Skin of body (tissue), 2 donors: Measurements from ENCODE around the gene ANKAR. TPM values are rescaled to one million over a fixed set of nuclear protein-coding genes. Genes with fewer than 3 reads are reported as not detected.
"Not testable (repeated sequence)": the region's sequence is repeated elsewhere in the genome, so short reads cannot be mapped to it uniquely, and the experiment has no call there.

Source experiments
- DNase-seq: peaks from one replicate; lab custom pipeline; 2025; lab: John Stamatoyannopoulos, UW
- total RNA-seq: library from RNA; depleted of rRNA; stranded (reverse); fragments of >200 nt; gene quantifications from one replicate; pipeline ENCODE4 v1.2.3, GENCODE V29; 2014

The ANKAR gene
- total RNA-seq, 1 donor from 2014 or later, result 15.9 TPM

DNA sequence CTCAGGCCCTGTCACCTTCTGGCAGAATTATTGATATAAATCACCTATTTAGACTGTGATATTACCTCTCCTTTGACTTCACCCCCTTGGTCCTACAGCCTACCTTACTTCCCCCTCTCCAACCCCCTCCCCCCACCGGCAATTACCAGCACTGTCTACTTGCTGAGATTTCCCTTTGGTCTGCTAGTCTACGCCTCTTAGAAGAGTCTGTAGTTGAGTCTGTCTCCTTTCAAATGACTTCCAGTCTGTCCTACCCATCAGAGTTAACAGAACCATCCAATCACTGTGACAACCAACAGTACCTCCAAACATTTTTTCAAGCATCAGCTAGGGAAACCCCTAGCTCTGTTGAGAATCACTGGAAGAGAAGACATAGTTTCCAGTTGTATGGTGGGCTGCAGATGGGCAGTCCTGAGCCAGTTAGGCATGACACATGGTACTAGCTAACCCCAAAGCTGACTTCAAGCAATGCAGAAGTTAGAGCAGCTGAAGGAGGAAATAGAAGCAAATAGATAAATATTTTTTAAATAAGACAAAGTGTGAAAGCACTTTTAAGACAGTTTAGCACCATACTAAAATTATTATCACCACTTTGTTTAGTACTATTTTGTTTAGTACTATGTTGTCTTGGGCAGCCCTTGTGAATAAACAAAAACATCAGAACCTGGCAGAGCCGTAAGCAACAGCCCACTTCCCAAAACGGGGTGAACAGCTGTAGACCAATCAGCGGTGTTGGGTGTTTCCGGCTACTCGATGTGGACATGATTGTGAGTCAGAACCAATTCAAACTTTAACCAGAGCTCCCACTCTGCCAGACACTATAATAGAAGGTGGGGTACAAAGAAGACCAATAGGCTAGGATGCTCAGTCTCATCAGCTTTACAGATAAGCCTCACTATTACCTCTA lies 15.9 kb upstream of the ANKAR start:
- no peak for DNase-seq

DNA sequence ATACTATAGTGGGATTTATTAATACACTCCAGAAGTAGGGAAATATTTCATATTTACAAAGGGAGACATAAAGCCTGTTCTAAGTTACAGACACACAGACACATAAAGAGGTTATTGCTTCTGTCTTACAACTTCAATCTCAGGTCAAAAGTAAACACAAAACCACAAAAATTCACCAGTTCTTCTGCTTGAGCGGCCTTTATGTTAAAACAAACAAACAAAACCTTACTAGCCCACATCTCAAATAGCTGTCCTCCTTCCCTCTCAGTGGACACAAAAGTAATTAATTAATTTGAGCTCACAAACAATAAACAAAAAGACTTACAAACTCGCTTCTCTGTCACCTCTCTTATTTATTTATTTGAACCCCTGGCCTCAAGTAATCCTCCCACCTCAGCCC lies 14.7 kb upstream of the ANKAR start:
- no peak for DNase-seq

GRCh38 chr2:189660803-189661147 lies 13.7 kb upstream of the ANKAR start:
- no peak for DNase-seq

GRCh38 chr2:189661148-189661956 lies 13.1 kb upstream of the ANKAR start, which contains the start of gene ASNSD1:
TSS of gene ASNSD1 (plus strand) at chr2:189661459. CDS start at chr2:189666133, 4,674 bp downstream.
- peak; percentile 99 for DNase-seq

GRCh38 chr2:189661957-189662321 lies 12.5 kb upstream of the ANKAR start:
- no peak for DNase-seq

- DNase-seq, result no peak
Observed at GRCh38 chr2:189662669-189663226, 11.7 kb upstream of the ANKAR start.

- DNase-seq, result not testable (repeated sequence)
Observed at GRCh38 chr2:189663319-189663718, 11.2 kb upstream of the ANKAR start.

- no peak for DNase-seq
Observed at GRCh38 chr2:189669913-189670312, 4.6 kb upstream of the ANKAR start.

DNA sequence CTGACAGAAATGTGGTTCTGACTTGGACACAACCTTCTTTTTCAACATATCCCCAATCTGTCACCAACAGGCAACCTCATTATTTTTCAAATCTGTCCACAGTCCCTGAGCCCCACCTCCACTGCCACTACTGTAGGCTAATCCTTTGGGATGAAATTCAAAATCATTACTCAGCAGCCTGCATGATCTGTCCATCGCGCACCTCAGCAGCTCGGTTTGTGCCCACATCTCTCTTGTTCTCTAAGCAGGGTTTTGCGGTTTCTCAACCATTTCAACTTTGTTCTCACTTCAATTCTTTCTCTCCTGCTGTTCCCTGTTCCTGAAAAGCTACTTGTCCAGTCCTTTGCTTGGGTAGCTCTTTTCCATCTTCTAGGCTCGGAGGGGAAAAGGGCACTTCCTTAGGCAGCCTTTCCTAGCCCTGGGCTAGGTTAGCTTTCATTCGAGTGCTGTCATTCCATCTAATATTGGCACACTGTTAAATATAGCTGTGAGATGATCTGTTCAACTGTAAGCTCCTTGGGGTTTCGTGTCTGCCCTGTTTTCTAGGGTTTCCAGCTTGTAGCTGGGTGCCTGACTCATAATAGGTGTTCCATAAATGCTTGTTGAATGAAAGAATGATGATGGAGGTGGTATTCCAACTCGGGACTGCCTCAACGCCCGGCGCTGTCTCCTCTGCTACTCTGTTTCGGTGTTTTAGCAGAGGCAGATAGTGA lies 653 bp upstream of the ANKAR start:
- no peak for DNase-seq

DNA sequence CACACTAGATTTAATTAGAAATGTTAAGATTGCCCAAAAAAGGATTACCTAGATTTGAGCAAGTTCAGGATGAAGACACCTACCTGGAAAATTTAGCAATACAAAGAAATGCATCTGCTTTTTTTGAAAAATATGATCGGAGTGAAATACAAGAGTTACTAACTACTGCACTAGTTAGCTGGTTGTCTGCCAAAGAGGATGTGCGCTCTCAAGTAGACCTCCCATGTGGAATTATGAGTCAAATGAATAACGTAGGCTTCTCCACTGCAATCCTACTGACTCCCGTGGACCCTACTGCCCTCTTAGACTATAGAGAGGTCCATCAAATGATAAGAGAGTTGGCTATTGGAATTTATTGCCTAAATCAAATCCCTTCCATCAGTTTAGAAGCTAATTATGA lies 2.0 kb downstream of the ANKAR start:
- DNase-seq, result no peak

DNA sequence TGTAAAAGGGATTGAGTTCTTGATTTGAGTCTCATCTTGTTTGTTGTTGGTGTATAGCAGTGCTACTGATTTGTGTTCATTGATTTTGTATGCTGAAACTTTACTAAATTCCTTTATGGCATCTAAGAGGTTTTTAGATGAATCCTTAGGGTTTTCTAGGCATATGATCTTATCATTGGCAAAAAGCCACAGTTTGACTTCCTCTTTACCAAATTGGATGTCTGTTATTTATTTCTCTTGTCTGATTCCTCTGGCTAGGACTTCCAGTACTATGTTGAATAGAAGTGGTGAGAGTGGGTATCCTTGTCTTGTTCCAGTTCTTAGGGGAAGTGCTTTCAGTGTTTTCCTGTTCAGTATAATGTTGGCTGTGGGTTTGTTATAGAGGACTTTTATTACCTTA lies 4.8 kb downstream of the ANKAR start:
- DNase-seq, result no peak

DNA sequence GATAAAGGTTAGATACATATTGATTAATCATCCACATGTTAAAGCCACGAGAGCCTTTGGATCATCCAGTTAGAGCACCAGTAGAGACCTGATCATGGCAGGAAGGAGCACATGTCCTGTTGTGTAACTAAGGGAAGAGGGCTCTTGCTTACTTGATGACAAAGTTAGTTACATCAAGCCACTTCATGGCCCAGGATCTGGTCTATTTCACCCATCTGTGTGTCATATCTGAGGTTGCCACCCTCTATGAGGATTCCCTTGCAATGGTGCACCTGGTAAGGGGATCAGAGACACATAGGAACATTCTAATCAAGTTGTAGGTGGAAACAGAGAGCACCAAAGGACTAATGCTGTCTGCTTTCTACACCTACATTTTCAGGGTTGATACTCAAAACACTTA lies 6.7 kb downstream of the ANKAR start:
- DNase-seq, result no peak

- no peak for DNase-seq
Observed at GRCh38 chr2:189681903-189682302, 7.4 kb downstream of the ANKAR start.

DNA sequence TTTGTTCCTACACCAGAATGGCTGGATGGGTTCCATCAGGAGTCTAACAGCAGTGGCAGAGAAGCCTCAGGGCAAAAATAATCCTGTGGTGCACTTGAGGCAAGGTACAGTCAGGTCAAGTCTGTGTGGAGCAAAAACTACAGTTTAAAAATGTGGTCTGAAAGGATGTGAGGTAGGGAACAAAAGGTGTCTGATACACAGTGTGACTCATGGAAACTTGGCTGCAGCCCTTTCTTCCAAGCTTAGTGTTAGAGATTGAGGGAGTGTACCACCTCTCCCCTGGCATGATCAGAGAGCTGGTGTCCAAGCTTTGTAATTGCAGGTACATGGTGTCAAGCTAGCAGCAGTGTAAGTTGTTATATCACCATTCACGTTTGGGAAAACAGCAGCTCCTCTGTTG lies 8.9 kb downstream of the ANKAR start:
- DNase-seq, result no peak

- DNase-seq, result no peak
Observed at GRCh38 chr2:189684811-189685210, 10.3 kb downstream of the ANKAR start.

- DNase-seq, result no peak
Observed at GRCh38 chr2:189685540-189686229, 11.2 kb downstream of the ANKAR start.

DNA sequence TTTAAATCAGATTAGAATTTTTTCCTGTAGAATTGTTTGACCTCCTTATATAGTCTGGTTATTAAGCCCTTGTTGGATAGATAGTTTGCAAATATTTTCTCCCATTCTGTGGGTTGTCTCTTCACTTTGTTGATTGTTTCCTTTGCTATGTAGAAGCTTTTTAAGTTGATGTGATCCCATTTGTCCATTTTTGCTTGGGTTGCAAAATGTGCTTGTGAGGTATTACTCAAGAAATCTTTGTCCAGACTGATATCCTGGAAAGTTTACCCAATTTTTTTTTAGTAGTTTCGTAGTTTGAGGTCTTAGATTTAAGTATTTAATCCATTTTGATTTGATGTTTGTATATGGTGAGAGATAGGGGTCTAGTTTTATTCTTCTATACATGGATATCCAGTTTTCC lies 13.3 kb downstream of the ANKAR start:
- DNase-seq, result not testable (repeated sequence)

DNA sequence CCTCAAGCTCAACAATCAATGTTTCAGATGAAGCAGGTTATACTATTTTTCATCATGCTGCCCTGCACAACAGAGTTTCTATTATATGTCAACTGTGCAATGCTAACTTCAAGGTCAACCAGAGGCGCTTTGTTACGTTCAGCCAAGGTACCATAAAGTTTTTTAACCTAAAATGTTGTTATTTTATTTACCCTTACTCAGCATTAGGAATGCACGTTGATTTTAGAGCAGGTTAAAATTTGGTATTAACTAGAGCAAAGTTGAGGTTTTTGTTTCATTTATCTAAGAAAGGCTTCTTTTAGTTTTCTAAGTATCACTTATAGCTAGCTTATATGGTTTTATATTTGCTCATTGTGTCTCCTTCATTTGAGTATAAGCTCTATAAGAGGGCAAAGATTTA lies 21.8 kb downstream of the ANKAR start:
- no peak for DNase-seq

DNA sequence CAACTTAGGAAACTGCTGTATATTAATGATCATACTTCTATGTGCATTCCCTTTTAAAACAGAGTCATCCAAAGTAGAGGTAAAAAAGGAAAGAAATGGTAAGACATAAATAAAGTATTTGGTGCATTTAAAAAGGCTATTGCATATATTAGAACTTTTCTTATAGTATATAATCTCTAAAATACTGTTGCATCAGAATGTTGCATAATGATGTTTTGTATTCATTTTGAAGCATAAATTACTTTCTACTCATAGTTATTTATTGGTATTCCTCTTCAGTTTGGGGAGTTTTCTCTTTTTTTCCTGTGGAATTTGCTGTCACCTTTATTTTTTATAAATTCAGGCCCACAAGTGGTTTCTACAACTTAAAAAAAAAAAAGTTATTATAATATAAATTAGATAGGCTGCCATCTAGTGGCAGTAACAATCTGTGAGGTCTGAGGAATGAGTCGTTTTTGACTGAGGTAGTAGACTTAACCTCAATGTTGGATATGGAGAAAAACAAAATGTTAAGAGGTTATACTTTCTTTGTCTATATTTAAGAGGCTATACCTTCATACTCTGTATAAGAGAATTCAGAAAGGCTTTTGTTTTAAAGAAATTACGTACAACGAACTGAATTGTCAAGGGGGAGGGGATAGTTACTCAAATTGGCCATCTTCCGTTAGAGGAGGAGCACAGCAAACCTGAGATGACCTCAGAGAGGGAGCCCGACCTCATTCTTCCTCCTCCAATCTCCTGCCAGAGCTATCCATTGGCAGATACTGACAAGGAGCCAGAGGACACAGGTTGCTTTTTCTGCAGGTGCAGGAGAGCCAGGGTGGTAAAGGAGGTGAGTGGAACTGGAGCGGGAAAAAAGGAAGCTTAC lies 23.8 kb downstream of the ANKAR start:
- DNase-seq, result no peak

DNA sequence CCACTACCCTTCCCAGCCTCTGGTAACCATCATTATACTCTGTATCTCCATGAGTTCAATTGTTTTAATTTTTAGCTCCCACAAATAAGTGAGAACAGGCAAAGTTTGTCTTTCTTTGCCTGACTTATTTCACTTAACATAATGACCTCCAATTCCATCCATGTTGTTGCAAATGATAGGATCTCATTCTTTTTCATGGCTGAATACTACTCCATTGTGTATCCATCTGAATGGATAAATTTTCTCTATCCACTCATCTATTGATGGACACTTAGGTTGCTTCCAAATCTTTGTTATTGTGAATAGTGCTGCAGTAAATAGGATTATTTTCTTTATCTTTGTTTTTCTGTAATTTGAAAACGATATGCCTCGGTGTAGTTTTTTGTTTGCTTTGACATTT lies 26.2 kb downstream of the ANKAR start:
- DNase-seq, result no peak
